Left ventricle myocardium inferior (tissue), 1 donor: Measurements from ENCODE around the gene VSTM2B. TPM values are rescaled to one million over a fixed set of nuclear protein-coding genes. Genes with fewer than 3 reads are reported as not detected.

ENCODE experiments used
- DNase-seq: peaks from one replicate; pipeline ENCODE4 v3.0.0-alpha.2; 2020
- H3K27ac ChIP-seq: fragments of 200-600 bp; replicated peaks from 2 replicates; pipeline ENCODE4 v1.8.0; 2021
- H3K27me3 ChIP-seq: fragments of 200-600 bp; 2 replicates; pipeline ENCODE4 v1.8.0; 2021; ENCODE audit warnings: low read depth
- H3K36me3 ChIP-seq: fragments of 200-600 bp; 2 replicates; pipeline ENCODE4 v1.8.0; 2021
- H3K4me1 ChIP-seq: fragments of 200-600 bp; 2 replicates; pipeline ENCODE4 v1.8.0; 2021
- H3K4me3 ChIP-seq: fragments of 200-600 bp; 2 replicates; pipeline ENCODE4 v1.8.0; 2021; ENCODE audit warnings: mild to moderate bottlenecking, moderate library complexity
- H3K9me3 ChIP-seq: fragments of 200-600 bp; replicated peaks from 2 replicates; pipeline ENCODE4 v1.8.0; 2021
- intact Hi-C: fragments of 100-400 bp; cut with micrococcal nuclease; formaldehyde crosslinking; loops from one replicate; pipeline ENCODE4 v1.11.0; 2022
- total RNA-seq: library from RNA; stranded (reverse); fragmentation: NEBNext Ultra II Directional; extraction: Animal tissue kit (Norgen Biotek cat#: 25700); gene quantifications from one replicate; pipeline ENCODE4 v1.2.1, GENCODE V29; 2021
- TF ChIP-seq, protein P1 (sequence below): fragments of 200-600 bp; IDR thresholded peaks from 2 replicates; pipeline ENCODE4 v1.8.0; 2021; ENCODE audit warnings: antibody characterized with exemption, mild to moderate bottlenecking, borderline replicate concordance
- donor health status: DM: no; HTN: yes; CAD: no; lungs with severe emphysema.

Gene VSTM2B
- total RNA-seq, 1 donor from 2014 or later, result not detected

DNA sequence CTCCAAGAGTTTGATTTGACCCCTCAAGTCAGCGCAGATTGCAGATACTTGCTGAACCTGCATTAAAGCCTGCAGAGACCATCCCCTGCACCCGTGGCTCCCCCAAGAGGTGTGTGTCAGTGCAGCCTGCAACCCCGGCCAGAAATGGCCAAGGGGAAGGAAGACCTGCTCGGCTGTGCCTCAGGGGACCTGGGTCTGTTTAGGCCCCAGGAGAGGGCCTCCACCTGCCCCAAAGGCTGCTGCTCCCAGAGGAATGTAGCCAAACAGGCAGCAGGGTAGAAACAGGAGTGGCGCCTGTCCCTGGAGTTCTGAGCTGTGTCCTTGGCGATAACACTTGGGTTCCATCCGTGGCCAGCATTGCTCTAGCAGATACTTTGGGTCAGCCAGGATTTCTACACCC is 88.3 kb downstream of the VSTM2B start:
- intact Hi-C loops, result no loop called here
- TF ChIP-seq, protein P1, sequence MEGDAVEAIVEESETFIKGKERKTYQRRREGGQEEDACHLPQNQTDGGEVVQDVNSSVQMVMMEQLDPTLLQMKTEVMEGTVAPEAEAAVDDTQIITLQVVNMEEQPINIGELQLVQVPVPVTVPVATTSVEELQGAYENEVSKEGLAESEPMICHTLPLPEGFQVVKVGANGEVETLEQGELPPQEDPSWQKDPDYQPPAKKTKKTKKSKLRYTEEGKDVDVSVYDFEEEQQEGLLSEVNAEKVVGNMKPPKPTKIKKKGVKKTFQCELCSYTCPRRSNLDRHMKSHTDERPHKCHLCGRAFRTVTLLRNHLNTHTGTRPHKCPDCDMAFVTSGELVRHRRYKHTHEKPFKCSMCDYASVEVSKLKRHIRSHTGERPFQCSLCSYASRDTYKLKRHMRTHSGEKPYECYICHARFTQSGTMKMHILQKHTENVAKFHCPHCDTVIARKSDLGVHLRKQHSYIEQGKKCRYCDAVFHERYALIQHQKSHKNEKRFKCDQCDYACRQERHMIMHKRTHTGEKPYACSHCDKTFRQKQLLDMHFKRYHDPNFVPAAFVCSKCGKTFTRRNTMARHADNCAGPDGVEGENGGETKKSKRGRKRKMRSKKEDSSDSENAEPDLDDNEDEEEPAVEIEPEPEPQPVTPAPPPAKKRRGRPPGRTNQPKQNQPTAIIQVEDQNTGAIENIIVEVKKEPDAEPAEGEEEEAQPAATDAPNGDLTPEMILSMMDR, result no peak
- Histone ChIP-seq H3K27me3 (no peaks in the 10 kb centered on the region), H3K4me1 (peaks cover 9% of the 10 kb centered on the region), H3K36me3 (peaks cover 68% of the 10 kb centered on the region), H3K4me3 (no peak overlapping the region), H3K9me3 (no peaks in the 10 kb centered on the region), H3K27ac (no peak overlapping the region)
- DNase-seq, result no peak

Other genes starting within 250 kb of the VSTM2B start
- gene POP4, start 80.3 kb downstream of the VSTM2B start, total RNA-seq, result 53.9 TPM
- 27.8 TPM for gene PLEKHF1, start 139.5 kb downstream of the VSTM2B start, total RNA-seq
- 48.6 TPM for gene C19orf12, start 189.3 kb downstream of the VSTM2B start, total RNA-seq